Activated naive CD4-positive, alpha-beta T cell treated with Interleukin-2 at 50 U/mL for 16 hours (primary cell): ENCODE measurements around the gene RPL32.
"Not testable (repeated sequence)": the region's sequence is repeated elsewhere in the genome, so short reads cannot be mapped to it uniquely, and the experiment has no call there.

Experiments
- DNase-seq: peaks from one replicate; pipeline ENCODE4 v3.0.0-alpha.2; 2020

Gene RPL32

GRCh38 chr3:12841149-12841969 lies at the start of gene RPL32:
RPL32 (minus strand) TSS chr3:12841565; CDS start chr3:12840237, 1,328 bp downstream.
- peak; percentile 86 for DNase-seq

- no peak for DNase-seq
Measured at GRCh38 chr3:12890610-12891390, 49.4 kb upstream of the RPL32 start.

- no peak for DNase-seq
Measured at GRCh38 chr3:12886736-12887135, 45.4 kb upstream of the RPL32 start.

GRCh38 chr3:12886106-12886679 lies 44.8 kb upstream of the RPL32 start:
- peak; percentile 28 for DNase-seq

- no peak for DNase-seq
Measured at GRCh38 chr3:12885583-12885930, 44.2 kb upstream of the RPL32 start.

GRCh38 chr3:12884790-12885582 lies 43.6 kb upstream of the RPL32 start:
- DNase-seq = no peak

GRCh38 chr3:12884186-12884680 lies 42.9 kb upstream of the RPL32 start:
- DNase-seq = no peak

- no peak for DNase-seq
Measured at GRCh38 chr3:12882336-12883310, 41.3 kb upstream of the RPL32 start.

- not testable (repeated sequence) for DNase-seq
Measured at GRCh38 chr3:12881858-12882257, 40.5 kb upstream of the RPL32 start.

GRCh38 chr3:12879191-12879815 lies 37.9 kb upstream of the RPL32 start:
- DNase-seq = no peak

GRCh38 chr3:12878758-12879157 lies 37.4 kb upstream of the RPL32 start:
- DNase-seq = not testable (repeated sequence)

- no peak for DNase-seq
Measured at GRCh38 chr3:12878141-12878574, 36.8 kb upstream of the RPL32 start.

GRCh38 chr3:12877040-12877439 lies 35.7 kb upstream of the RPL32 start:
- DNase-seq = no peak

- peak; percentile 14 for DNase-seq
Measured at GRCh38 chr3:12875857-12876836, 34.8 kb upstream of the RPL32 start.

GRCh38 chr3:12871404-12871983 lies 30.1 kb upstream of the RPL32 start:
- no peak for DNase-seq

- DNase-seq = peak; percentile 16
Measured at GRCh38 chr3:12870942-12871341, 29.6 kb upstream of the RPL32 start.

GRCh38 chr3:12869035-12869621 lies 27.8 kb upstream of the RPL32 start:
- peak; percentile 31 for DNase-seq
